Activated CD4-positive, CD25-positive, alpha-beta regulatory T cell (primary cell): ENCODE results near the gene RERE.
"Not testable (repeated sequence)": the region's sequence is repeated elsewhere in the genome, so short reads cannot be mapped to it uniquely, and the experiment has no call there.

ENCODE experiments used
- DNase-seq, 4 experiments: peaks; one replicate each; lab custom pipeline; 2025; lab: John Stamatoyannopoulos, UW

Gene RERE

GRCh38 chr1:8751984-8752383 is 65.5 kb downstream of the RERE start:
- DNase-seq, result no peak

- DNase-seq, result no peak
Measured at GRCh38 chr1:8747879-8748825, 69.3 kb downstream of the RERE start.

GRCh38 chr1:8746554-8746953 is 70.9 kb downstream of the RERE start:
- no peak for DNase-seq

- no peak for DNase-seq
Measured at GRCh38 chr1:8745749-8746390, 71.6 kb downstream of the RERE start.

- DNase-seq, result no peak
Measured at GRCh38 chr1:8745346-8745745, 72.1 kb downstream of the RERE start.

- DNase-seq, result no peak
Measured at GRCh38 chr1:8742022-8742924, 75.2 kb downstream of the RERE start.

- DNase-seq, result no peak
Measured at GRCh38 chr1:8740034-8740449, 77.4 kb downstream of the RERE start.

- DNase-seq, result no peak
Measured at GRCh38 chr1:8739377-8739776, 78.1 kb downstream of the RERE start.

GRCh38 chr1:8736927-8737326 is 80.5 kb downstream of the RERE start:
- DNase-seq, result no peak

GRCh38 chr1:8733484-8733883 is 84.0 kb downstream of the RERE start:
- no peak for DNase-seq

- no peak for DNase-seq
Measured at GRCh38 chr1:8731162-8731561, 86.3 kb downstream of the RERE start.

- no peak for DNase-seq
Measured at GRCh38 chr1:8728464-8728863, 89.0 kb downstream of the RERE start.

- no peak for DNase-seq
Measured at GRCh38 chr1:8727809-8728213, 89.6 kb downstream of the RERE start.

- not testable (repeated sequence) for DNase-seq
Measured at GRCh38 chr1:8727316-8727715, 90.1 kb downstream of the RERE start.

- DNase-seq, result not testable (repeated sequence)
Measured at GRCh38 chr1:8726801-8727186, 90.6 kb downstream of the RERE start.

GRCh38 chr1:8723010-8723409 is 94.4 kb downstream of the RERE start:
- DNase-seq, result no peak

GRCh38 chr1:8722366-8722765 is 95.1 kb downstream of the RERE start:
- no peak for DNase-seq

- DNase-seq, result no peak
Measured at GRCh38 chr1:8721679-8722324, 95.6 kb downstream of the RERE start.

GRCh38 chr1:8720347-8720746 is 97.1 kb downstream of the RERE start:
- DNase-seq, result no peak

- DNase-seq, result no peak
Measured at GRCh38 chr1:8718850-8719361, 98.5 kb downstream of the RERE start.

- DNase-seq, result no peak
Measured at GRCh38 chr1:8717148-8717547, 100.3 kb downstream of the RERE start.

- DNase-seq, result no peak
Measured at GRCh38 chr1:8716238-8716637, 101.2 kb downstream of the RERE start.
